Epithelial cell of esophagus (primary cell): ENCODE measurements around the gene THSD1.

Experiments used
- DNase-seq: peaks from one replicate; pipeline ENCODE4 v3.0.0; 2010; ENCODE audit warnings: low read depth
- H3K4me3 ChIP-seq: 2 replicates; pipeline ENCODE4 v1.5.1; 2011; ENCODE audit warnings: mild to moderate bottlenecking, low read length, control low read depth
- TF ChIP-seq, protein P1 (sequence below): IDR thresholded peaks from 2 replicates; pipeline ENCODE4 v1.5.1; 2011; ENCODE audit warnings: low read depth, mild to moderate bottlenecking, low read length, control low read depth, inconsistent platforms; ENCODE audit not compliant: insufficient read depth; ENCODE audit errors: missing control alignments

THSD1 gene

DNA sequence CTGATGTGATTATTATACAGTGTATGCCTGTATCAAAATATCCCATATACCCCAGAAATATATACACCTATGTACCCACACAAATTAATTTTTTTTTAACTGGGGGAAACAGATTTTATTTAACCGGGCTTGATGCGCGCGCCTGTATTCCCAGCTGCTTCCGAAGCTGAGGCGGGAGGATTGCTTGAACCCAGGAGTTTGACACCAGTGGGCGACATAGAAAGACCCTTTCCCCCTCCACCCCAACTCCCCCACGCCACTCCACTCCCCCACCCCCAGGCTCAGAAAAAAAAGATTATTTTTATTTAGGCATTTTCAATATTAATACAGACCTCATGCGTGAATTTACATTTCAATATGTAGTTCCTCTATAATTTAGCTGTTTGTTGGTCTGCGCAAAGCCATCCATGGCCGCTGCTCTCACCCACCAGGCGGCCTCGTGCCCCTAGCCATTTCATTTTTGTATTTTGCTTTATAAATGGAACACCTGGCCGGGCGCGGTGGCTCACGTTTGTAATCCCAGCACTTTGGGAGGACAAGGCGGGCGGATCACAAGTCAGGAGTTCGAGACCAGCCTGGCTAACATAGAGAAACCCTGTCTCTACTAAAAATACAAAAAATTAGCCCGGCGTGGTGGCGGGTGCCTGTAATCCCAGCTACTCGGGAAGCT, 45.3 kb upstream of the THSD1 start:
- TF ChIP-seq, protein P1, sequence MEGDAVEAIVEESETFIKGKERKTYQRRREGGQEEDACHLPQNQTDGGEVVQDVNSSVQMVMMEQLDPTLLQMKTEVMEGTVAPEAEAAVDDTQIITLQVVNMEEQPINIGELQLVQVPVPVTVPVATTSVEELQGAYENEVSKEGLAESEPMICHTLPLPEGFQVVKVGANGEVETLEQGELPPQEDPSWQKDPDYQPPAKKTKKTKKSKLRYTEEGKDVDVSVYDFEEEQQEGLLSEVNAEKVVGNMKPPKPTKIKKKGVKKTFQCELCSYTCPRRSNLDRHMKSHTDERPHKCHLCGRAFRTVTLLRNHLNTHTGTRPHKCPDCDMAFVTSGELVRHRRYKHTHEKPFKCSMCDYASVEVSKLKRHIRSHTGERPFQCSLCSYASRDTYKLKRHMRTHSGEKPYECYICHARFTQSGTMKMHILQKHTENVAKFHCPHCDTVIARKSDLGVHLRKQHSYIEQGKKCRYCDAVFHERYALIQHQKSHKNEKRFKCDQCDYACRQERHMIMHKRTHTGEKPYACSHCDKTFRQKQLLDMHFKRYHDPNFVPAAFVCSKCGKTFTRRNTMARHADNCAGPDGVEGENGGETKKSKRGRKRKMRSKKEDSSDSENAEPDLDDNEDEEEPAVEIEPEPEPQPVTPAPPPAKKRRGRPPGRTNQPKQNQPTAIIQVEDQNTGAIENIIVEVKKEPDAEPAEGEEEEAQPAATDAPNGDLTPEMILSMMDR: no peak
- H3K4me3 ChIP-seq: no peak overlapping the region
- DNase-seq: no peak

- DNase-seq: no peak
- TF ChIP-seq, protein P1: peak; percentile 71
- H3K4me3 ChIP-seq: no peak overlapping the region
Observed at GRCh38 chr13:52450793-52451116, 44.8 kb upstream of the THSD1 start.

- H3K4me3 ChIP-seq: peak within 1 kb of the TSS; percentile 85
- TF ChIP-seq, protein P1: no peak
- DNase-seq: peak; percentile 96
Observed at GRCh38 chr13:52450012-52450792, 44.2 kb upstream of the THSD1 start, which contains the start of gene VPS36. TSS of gene VPS36 (minus strand) at chr13:52450634. CDS start at chr13:52450594, 40 bp downstream.

- TF ChIP-seq, protein P1: no peak
- no peak for DNase-seq
Observed at GRCh38 chr13:52449331-52450011, 43.5 kb upstream of the THSD1 start.

DNA sequence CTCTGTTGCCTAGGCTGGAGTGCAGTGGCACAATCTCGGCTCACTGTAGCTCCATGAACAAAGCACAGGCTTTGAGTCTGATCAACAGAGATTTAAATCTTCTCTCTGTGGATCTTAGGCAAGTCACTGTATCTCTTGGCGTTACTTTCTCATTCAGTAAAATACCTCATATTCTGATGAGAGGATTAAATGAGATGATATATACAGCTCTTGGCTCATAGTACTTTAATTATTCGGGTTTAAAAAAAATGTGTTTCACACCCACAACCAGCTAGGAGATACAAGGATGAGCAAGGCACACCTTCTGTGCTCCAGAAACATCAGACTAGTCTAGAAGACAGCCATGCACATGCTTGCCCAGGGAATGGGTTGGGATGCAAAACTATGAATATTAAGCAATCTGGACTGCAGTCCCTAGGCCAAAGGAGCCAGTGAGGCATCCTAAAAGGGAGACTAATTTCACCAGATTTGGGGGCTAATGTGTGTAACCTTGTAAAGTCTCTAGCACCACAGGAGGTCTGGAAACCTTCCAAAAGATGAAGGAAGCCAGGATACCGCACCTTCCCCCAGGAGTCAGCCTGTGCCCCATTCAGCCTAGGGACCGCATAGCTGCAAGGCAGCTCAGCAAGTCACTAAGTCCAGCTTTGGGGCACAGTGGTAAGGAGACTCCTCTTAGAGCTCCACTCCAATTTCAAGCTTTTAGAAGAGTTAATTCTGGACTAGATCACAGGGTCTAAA, 42.0 kb upstream of the THSD1 start:
- TF ChIP-seq, protein P1: no peak
- peak; percentile 59 for DNase-seq
- peak overlapping the region; percentile 14 for H3K4me3 ChIP-seq

More at GRCh38 chr13:52449331-52450011, 43.5 kb upstream of the THSD1 start:
- H3K4me3 ChIP-seq: peak overlapping the region; percentile 85

DNA sequence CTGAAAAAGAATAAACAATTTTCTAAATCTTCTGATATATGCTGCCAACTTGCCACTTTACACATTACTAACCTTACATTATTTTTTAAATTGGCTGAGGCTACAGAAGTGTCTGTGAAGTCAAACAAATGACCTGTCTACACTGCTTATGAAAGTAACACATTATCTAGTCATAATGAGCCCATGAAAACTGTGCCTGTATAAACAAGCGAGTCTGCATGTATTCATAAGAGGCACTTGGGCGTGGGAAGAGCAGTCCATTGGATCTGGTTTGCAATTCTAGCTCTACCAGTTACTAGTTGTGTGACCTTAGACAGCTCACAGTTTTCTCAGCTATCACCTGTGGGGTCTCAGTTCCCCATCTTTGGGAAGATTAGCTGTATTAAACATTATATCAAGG, 41.4 kb upstream of the THSD1 start:
- peak; percentile 81 for DNase-seq
- TF ChIP-seq, protein P1: no peak
- H3K4me3 ChIP-seq: no peak overlapping the region
